GM19099 (cell line): ENCODE data around the gene CNTNAP1.

Experiments used
- POLR2A ChIP-seq: IDR thresholded peaks from 3 replicates; pipeline ENCODE4 v1.6.1; 2011; ENCODE audit warnings: low read depth; ENCODE audit not compliant: insufficient read length; ENCODE audit errors: extremely low read depth

The CNTNAP1 gene

GRCh38 chr17:42677921-42678781 lies 4.2 kb upstream of the CNTNAP1 start:
- TF ChIP-seq POLR2A: peak; percentile 78

DNA sequence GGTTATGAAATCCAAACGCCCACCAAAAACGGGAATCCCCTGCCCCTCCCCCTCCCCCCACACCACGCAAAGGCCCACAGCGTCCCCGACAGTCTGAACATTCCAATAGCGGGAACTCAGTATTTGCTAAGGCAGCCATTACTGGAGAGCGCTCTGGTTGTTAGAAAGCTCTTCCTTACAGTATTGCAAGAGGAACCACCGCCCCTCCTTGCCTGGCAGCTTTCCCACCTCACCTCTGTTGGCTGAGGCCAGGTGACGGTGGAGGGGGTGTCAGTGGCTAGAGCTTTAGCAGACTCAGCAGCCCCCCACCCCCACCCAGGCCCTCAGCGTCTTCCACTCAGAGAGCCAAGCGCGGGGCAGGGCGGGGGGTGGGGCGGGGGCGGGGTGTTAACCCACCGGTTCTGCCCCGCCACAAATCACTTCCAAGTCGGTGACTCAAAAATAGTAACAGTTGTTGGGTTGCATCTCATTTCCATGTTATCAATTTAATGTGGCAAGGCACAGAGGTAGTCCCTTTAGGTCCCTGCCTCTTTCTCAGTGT lies 3.3 kb upstream of the CNTNAP1 start:
- TF ChIP-seq POLR2A: peak; percentile 31

DNA sequence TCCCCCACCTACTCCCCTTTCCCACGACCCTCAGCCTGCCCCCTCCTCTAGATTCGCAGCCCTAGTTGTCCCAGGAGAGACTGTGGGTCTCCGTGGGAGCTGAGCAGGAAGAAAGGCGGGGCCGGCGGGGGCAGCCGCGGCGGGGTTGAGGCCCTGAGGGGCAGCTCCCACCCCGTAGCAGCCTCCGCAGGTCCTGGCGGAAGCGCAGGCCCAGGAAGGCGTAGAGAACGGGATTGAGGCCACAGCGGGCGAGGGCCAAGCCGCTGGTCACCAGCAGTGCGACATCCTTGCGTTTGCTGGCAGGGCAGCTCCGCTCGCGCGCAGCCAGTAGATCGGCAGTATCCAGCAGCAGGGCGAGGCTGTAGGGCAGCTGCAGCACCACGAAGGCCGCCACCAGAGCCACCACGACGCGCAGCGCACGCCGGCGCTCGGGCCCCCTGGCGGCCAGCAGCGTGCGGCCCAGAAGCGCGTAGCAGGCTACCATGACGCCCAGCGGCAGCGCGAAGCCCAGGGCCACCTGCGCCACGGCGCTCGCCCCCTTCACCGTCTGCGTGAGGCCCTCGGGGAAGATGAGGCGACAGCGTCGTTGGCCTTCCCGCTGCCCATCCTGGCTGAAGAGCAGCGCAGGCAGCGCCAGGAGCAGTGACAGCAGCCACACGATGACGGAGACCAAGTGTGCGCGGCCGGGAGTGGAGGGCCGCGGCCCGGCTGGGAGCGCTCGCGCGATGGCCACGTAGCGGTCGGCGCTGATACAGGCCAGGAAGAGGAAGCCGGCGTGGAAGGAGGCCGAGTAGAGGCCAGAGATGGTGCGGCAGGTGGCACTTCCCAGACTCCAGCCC lies 2.6 kb upstream of the CNTNAP1 start:
- TF ChIP-seq POLR2A: peak; percentile 56

GRCh38 chr17:42680331-42680808 lies 2.0 kb upstream of the CNTNAP1 start:
- TF ChIP-seq POLR2A: no peak

DNA sequence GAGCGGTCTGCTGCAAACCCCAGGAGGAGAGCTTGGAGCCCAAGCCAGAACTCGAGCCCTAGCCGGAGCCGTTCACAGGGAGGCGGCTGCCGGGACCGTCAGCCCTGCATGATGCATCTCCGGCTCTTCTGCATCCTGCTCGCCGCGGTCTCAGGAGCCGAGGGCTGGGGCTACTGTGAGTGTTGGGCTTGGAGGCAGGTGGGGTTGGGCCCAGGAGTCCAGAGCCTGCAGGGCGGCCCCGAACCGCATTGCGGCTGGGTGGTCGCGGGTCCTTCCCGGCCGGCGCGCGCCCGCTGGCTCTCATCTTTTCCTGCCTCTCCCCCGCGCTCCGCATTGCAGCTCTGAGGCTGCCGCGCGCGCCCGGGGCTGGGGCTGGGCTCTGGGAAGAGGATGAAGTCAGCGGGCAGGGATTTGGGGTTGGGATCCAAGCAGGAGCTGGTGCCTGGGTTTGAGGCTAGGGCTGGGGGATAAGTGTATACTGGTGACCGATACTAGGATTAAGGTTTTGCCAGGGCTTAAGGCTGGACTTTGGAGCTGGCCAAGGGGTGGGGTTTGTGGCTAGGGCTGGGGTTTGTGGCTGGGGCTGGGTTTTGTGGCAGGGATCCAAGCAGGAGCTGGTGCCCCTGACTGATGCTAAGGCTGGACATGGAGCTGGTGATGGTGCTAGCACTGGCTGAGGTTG lies 532 bp downstream of the CNTNAP1 start:
- TF ChIP-seq POLR2A: peak; percentile 3

DNA sequence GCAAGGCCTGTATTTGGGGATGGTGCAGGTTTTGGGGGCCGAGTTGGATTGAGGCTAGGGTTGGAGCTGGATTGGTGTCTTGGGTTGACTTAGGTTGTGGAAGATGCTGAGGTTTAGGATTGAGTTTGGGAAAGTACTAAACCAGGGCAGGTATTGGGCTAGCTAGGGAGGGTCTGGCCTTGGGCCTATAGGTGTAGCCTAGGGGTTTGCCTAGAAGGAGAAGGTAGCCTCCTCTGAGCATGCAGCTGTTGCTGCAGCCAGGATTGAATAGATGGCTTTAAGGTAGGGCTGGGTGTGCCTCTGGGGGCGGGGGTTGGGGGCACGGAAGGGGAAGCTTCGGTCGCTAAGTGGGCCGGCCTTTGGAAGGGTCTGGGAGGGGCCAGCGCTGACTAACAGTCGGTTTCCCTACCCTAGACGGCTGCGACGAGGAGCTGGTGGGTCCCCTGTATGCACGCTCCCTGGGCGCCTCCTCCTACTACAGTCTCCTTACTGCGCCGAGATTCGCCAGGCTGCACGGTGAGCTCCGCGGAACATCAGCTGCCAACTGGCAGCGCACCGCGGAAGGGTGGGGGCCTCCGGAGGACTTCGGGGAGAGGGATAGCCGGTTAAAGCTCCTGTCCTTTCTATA lies 1.2 kb downstream of the CNTNAP1 start:
- peak; percentile 59 for TF ChIP-seq POLR2A

- no peak for TF ChIP-seq POLR2A
Observed at GRCh38 chr17:42684929-42685556, 2.7 kb downstream of the CNTNAP1 start.

- no peak for TF ChIP-seq POLR2A
Observed at GRCh38 chr17:42685831-42686230, 3.5 kb downstream of the CNTNAP1 start.

DNA sequence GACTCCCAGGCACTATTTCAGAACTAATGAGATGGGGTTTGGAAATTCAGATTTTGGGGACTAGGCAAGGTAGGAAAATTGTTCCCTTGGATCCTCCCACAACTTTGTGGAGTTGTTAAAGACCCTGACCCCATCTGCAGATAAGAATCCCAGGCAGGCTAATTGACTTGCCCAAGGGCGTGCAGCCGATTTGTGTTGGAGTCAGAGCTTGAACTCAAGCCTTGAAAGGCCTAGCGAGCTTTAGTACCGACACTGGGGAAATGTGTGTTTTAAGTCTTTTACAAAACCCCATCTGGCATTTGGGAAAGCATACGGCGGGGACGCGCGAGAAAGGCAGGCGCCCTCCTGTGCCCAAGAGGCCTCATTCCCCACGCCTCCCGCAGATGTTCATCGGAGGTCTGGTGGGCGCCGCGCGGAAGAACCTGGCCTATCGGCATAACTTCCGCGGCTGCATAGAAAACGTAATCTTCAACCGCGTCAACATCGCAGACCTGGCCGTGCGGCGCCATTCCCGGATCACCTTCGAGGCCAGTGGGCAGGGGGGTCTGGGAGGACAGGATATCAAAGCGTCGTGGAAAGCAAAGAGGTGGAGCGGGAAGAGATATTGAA lies 4.3 kb downstream of the CNTNAP1 start:
- no peak for TF ChIP-seq POLR2A

DNA sequence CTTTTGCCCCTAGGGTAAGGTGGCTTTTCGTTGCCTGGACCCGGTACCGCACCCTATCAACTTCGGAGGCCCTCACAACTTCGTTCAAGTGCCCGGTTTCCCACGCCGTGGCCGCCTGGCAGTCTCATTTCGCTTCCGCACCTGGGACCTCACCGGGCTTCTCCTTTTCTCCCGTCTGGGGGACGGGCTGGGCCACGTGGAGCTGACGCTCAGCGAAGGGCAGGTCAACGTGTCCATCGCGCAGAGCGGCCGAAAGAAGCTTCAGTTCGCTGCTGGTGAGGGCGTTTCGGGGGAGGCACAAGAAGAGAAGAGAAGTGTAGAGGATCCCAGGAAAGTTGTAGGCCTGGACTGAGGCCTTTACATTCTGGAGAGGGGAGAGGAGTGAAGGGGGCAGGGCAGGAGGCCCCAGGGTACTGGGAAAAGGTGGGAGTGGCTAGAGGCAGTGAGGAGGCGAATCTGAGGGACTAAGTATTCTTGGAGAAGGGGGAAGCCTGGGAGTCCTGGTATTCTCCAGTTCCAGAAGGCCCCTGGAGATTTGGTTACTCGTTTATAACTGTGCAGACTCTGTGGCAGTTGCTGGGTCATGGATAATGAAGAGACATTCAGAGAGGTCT lies 5.5 kb downstream of the CNTNAP1 start:
- no peak for TF ChIP-seq POLR2A

DNA sequence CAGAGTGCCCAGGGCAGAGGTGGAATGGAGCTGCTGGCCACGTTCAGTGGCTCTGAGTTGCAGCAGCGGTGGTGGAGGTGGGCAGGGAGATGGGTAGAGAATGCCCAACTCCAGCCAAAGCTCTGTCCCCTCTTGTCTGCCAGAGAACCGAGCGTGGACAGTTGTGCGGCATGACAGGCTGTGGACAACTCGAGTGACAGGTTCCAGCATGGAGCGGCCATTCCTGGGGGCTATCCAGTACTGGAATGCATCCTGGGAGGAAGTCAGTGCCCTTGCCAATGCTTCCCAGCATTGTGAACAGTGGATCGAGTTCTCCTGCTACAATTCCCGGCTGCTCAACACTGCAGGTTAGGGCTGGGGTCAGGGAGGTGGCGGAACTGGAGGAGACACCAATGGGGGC lies 8.3 kb downstream of the CNTNAP1 start:
- TF ChIP-seq POLR2A: no peak

DNA sequence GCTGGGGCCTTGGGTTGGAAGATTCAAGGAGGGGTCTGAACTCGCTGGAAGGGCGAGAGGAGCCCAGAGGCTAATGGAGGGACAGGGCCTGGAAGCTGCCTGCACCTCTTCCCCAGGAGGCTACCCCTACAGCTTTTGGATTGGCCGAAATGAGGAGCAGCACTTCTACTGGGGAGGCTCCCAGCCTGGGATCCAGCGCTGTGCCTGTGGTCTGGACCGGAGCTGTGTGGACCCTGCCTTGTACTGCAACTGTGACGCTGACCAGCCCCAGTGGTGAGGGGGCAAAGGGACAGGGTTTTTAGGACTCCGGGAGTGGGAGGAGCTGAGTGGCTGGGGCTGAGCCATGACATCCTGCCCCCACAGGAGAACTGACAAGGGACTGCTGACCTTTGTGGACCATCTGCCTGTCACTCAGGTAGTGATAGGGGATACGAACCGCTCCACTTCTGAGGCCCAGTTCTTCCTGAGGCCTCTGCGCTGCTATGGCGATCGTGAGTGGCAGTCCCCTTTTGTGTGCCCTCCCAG lies 8.8 kb downstream of the CNTNAP1 start:
- TF ChIP-seq POLR2A: no peak

DNA sequence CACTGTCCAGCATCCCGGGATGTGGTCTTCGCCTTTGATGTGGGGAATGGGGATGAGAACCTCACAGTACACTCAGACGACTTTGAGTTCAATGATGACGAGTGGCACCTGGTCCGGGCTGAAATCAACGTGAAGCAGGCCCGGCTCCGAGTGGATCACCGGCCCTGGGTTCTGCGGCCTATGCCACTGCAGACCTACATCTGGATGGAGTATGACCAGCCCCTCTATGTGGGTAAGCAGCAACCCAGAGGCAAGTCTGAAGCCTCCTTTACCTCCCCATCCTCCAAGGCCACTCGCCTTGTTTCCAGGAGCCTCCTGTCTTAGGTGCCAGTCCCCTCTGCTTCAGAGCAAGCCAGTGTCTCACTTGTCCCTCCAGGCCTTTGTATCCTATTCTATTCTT lies 10.2 kb downstream of the CNTNAP1 start:
- TF ChIP-seq POLR2A: no peak
